Activated CD4-positive, alpha-beta T cell treated with anti-CD3 and anti-CD28 coated beads, Interleukin-2, amount 10 ng/mL, durations not matched to agents 24 days and 14 days (primary cell): ENCODE measurements around the gene PPP1R8. TPM values are rescaled to one million over a fixed set of nuclear protein-coding genes. Genes with fewer than 3 reads are reported as not detected.
"Not testable (repeated sequence)": the region's sequence is repeated elsewhere in the genome, so short reads cannot be mapped to it uniquely, and the experiment has no call there.

ENCODE experiments used
- DNase-seq: peaks from one replicate; pipeline ENCODE4 v3.0.0; 2022
- H3K27ac Mint-ChIP-seq: one replicate; pipeline ENCODE4 v1.8.0; 2022; ENCODE audit warnings: mild to moderate bottlenecking, mixed read lengths
- H3K27me3 Mint-ChIP-seq: one replicate; pipeline ENCODE4 v1.8.0; 2022; ENCODE audit warnings: mixed read lengths
- H3K36me3 Mint-ChIP-seq: one replicate; pipeline ENCODE4 v1.8.0; 2022; ENCODE audit warnings: low read depth, mild to moderate bottlenecking, mixed read lengths
- H3K4me1 Mint-ChIP-seq: one replicate; pipeline ENCODE4 v1.8.0; 2021; ENCODE audit warnings: mixed read lengths
- H3K4me3 Mint-ChIP-seq: one replicate; pipeline ENCODE4 v1.8.0; 2022; ENCODE audit warnings: mild to moderate bottlenecking, moderate library complexity, mixed read lengths
- H3K9me3 Mint-ChIP-seq: one replicate; pipeline ENCODE4 v1.8.0; 2021; ENCODE audit warnings: mixed read lengths
- intact Hi-C: fragments of 100-400 bp; cut with micrococcal nuclease; formaldehyde crosslinking; loops from one replicate; pipeline ENCODE4 v1.15.1; 2023
- total RNA-seq: library from RNA; stranded (reverse); gene quantifications from 2 replicates; pipeline ENCODE4 v1.2.3, GENCODE V29; 2022

The PPP1R8 gene
- total RNA-seq, 1 donor from 2014 or later: 80.3 TPM

DNA sequence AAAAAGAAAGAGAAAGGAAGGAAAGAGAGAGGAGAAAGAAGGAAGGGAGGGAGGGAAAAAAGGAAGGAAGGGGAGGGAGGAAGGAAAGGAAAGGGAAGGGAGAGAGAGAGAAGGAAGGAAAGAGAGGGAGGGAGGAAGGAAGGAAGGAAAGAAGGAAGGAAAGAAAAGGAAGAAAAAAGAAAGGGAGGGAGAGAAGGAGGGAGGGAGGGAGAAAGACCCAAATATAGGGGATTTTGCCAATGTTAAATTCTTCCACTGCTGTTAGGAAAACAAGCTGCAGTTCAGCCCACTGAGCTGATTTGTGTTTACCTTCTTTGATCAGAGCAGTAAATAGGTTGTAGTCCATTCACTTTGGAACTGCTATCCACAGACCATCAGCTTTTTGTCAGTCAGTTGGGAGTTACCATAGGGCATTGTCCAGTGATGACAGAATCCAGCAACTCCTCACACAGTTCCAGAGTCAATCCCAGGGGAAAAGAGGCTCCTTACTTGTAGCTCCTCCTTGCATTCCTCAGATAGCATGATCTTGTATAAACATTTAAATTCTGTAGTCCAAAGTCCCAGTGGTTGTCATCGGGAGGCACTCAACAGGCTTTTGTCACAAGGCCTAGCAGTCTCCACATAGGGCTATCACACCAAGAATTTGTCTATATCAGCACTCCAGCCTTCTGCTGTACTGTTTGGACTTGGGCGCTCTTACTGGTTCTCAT is 13.5 kb upstream of the PPP1R8 start:
- intact Hi-C loops: no loop called here
- Mint-ChIP-seq H3K27me3 (no peaks in the 10 kb centered on the region), H3K27ac (no peak overlapping the region), H3K4me1 (no peaks in the 10 kb centered on the region), H3K9me3 (no peaks in the 10 kb centered on the region), H3K36me3 (peaks cover 42% of the 10 kb centered on the region), H3K4me3 (no peak overlapping the region)
- DNase-seq: no peak

DNA sequence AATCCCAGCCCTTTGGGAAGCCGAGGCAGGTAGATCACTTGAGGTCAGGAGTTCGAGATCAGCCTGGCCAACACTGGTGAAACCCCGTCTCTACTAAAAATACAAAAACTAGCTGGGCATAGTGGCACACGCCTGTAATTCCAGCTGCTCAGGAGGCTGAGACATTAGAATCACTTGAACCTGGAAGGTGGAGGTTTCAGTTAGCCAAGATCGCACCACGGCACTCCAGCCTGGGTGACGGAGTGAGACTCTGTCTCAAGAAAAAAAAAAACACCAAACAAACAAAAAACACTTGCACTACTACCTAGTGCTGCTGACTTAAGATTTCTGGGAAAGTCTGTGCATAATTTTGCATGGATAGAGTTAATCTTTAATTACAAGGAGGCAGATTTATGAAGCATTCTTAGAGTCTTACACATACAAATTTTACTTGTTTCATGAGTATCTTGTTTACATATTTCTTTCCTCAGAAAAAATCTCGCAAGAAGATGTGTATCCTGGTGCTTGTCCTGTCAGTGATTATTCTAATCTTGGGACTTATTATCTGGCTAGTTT is 8.7 kb upstream of the PPP1R8 start:
- intact Hi-C loops: no loop called here
- Mint-ChIP-seq H3K9me3 (no peaks in the 10 kb centered on the region), H3K27me3 (no peaks in the 10 kb centered on the region), H3K36me3 (peaks cover 31% of the 10 kb centered on the region), H3K27ac (no peak overlapping the region), H3K4me3 (no peak overlapping the region), H3K4me1 (no peaks in the 10 kb centered on the region)
- no peak for DNase-seq

DNA sequence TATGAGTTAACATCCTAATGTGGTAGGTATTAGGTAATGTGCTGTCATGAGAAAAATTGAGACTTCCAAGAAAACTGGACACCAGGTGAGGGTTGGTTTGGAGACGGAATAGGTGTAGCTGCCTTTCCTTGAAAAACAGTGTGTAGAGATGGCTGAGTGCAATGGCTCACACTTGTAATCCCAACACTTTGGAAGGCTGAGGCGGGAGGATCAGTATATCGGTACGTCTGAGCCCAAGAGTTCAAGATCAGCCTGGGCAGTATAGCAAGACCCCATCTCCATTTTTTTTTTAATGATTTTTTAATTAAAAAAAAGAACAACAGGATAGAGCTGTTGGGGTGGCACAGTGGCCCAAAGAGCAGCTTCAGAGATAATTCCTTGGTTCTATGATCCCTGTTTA is 6.8 kb upstream of the PPP1R8 start:
- H3K36me3 Mint-ChIP-seq: peaks cover 24% of the 10 kb centered on the region
- intact Hi-C loops: no loop called here
- H3K4me1 Mint-ChIP-seq: no peaks in the 10 kb centered on the region

DNA sequence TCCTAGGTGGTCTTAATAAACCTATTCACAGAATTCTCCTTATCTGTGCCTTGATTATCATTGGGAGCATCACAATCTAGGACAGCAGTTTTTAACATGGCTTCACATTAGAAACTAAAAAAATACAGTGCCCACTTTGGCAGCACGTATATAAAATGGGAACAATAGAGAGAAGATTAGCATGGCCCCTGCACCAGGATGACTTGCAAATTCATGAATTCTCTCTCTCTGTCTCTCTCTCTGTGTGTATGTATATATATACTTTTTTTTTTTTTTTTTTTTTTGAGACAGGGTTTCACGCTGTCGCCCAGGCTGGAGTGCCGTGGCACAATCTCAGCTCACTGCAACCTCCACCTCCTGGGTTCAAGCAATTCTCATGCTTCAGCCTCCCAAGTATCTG is 6.2 kb upstream of the PPP1R8 start:
- intact Hi-C loops: no loop called here
- no peak for DNase-seq
- Mint-ChIP-seq H3K27me3 (no peaks in the 10 kb centered on the region), H3K9me3 (no peaks in the 10 kb centered on the region), H3K4me1 (no peaks in the 10 kb centered on the region), H3K4me3 (no peak overlapping the region), H3K27ac (peak overlapping the region; percentile 43), H3K36me3 (peaks cover 21% of the 10 kb centered on the region)

More for the DNA sequence above, 6.8 kb upstream of the PPP1R8 start:
- H3K27me3 Mint-ChIP-seq: no peaks in the 10 kb centered on the region
- no peak for DNase-seq
- H3K27ac Mint-ChIP-seq: no peak overlapping the region
- no peak overlapping the region for H3K4me3 Mint-ChIP-seq
- no peaks in the 10 kb centered on the region for H3K9me3 Mint-ChIP-seq

DNA sequence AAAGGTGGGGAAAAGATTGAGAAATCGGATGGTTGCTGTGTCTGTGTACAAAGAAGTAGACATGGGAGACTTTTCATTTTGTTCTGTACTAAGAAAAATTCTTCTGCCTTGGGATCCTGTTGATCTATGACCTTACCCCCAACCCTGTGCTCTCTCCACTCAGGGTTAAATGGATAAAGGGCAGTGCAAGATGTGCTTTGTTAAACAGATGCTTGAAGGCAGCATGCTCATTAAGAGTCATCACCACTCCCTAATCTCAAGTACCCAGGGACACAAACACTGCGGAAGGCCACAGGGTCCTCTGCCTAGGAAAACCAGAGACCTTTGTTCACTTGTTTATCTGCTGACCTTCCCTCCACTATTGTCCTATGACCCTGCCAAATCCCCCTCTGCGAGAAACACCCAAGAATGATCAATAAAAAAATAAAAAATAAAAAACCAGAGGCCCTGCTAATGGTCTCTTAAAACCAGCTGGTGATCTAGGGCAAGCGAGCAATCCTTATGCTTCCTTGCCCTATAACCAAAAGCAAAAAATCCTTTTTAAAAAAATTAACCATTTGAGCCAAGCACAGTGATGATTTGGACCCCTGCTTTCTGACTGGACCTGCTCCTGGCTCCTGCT is 1.1 kb upstream of the PPP1R8 start:
- H3K27ac Mint-ChIP-seq, DNase-seq, H3K9me3 Mint-ChIP-seq: not testable (repeated sequence)

DNA sequence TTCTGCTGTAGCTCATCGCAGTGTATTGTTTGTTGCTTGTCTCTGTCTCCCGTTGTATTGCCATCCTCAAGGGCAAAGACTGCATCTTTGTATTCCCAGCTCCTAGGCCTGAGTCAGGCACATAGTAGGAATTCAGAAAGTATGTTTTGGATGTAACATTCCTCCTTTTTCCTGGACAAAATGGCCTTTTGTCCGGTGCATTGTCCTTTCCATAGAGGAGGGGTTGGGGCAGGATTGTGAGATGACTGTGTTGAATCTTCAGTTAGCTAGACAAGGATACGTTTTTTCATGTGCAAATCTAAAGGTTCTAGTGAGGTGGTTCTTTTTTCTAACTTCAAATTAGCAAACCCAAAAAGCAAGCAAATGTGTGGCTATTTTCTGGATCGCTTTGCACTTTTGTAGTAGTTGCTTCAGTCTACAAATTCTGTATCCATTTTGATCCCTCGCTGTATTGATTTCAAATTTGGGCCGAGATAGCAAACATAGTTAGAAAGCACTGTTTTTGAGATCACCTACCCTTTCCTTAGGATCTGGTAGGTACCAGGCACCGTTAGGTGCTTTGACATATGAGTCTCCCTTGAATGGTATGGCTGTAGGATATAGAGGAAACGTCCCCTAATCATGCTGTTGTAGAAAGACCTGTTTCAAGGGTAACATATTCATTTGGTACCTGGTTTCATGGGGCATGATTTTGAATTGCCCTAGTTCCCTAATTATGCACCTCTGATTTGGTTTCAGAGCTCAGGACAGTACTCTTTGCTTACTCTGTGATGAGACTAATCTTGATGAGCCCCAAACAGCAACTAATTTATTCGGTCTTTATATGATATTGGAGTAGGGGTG is 1.2 kb downstream of the PPP1R8 start:
- no peak for DNase-seq
- Mint-ChIP-seq H3K36me3 (peaks cover 28% of the 10 kb centered on the region), H3K4me3 (peak overlapping the region; percentile 95), H3K9me3 (no peaks in the 10 kb centered on the region), H3K4me1 (peaks cover 24% of the 10 kb centered on the region), H3K27me3 (no peaks in the 10 kb centered on the region), H3K27ac (peak overlapping the region; percentile 73)
- intact Hi-C loops: loop anchor here (2.0 kb wide), 3 partner anchors 59 to 163 kb away; partner anchors contain the start of genes FAM76A and STX12

More for the DNA sequence above, 1.1 kb upstream of the PPP1R8 start:
- peak overlapping the region; percentile 95 for H3K4me3 Mint-ChIP-seq
- intact Hi-C loops, H3K27me3 Mint-ChIP-seq: not testable (repeated sequence)
- H3K4me1 Mint-ChIP-seq: peaks cover 20% of the 10 kb centered on the region
- H3K36me3 Mint-ChIP-seq: peaks cover 15% of the 10 kb centered on the region

DNA sequence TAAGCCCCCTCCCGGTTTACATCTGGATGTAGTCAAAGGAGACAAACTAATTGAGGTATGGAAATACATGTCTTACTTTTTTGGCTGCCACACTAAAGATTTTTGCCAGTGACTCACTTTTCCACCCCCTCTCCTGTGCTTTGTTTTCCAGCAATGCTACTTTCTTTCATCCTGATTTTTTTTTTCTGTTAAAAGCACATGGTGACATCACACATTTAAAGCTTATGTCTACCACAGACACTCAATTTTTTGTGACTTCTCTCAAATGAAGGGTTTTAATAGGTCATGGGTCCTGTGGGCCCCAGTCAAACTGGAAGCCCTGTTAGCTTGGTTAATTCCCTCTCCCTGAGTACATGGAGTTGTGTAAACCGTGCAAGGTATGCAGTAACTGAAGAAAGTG is 2.2 kb downstream of the PPP1R8 start:
- H3K4me3 Mint-ChIP-seq: peak overlapping the region; percentile 95

DNA sequence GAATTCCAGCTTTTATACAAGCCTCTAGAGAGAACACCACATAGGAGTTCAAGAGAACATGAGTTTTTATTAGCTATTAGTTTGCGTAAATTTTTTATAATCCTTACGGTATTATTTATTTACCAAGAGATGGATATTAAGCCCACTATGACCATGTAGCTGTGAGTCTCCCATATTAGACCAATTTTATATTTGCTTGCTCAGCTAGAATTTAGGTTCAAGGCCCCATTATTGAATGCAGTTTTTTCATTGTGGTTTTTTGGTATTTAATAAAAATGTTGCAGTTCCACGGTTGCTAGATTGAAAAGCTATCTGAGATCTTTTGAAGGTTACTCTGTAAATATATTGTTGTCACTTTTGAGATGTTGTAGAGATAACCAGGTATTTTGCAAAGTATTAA is 2.9 kb downstream of the PPP1R8 start:
- Mint-ChIP-seq H3K9me3 (no peaks in the 10 kb centered on the region), H3K4me1 (peaks cover 24% of the 10 kb centered on the region), H3K4me3 (no peak overlapping the region), H3K27me3 (no peaks in the 10 kb centered on the region), H3K36me3 (peaks cover 29% of the 10 kb centered on the region), H3K27ac (no peak overlapping the region)
- no peak for DNase-seq
- intact Hi-C loops: no loop called here

More for the DNA sequence above, 2.2 kb downstream of the PPP1R8 start:
- Mint-ChIP-seq H3K36me3 (peaks cover 29% of the 10 kb centered on the region), H3K4me1 (peaks cover 24% of the 10 kb centered on the region), H3K27me3 (no peaks in the 10 kb centered on the region), H3K27ac (peak overlapping the region; percentile 29), H3K9me3 (no peaks in the 10 kb centered on the region)
- DNase-seq: no peak
- intact Hi-C loops: no loop called here

DNA sequence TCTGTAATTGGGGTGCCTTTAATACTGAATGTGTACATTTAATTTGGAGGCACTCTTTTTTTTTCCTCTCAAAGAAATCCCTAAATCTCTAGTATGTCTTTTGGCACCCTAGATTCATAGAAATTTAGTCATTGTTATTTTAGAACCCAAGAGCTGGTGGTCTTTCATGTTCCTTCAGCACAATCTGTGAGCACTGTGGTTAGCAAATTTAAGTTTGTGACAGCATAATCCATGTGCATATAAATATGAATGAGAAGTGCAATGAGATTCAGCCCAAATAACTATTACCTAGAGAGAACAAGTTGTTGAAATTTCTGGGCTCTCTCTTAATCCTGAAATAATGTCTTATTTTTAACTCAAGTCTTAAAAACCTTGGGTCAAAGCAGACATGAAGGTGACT is 4.5 kb downstream of the PPP1R8 start:
- no peak for DNase-seq
- peaks cover 26% of the 10 kb centered on the region for H3K4me1 Mint-ChIP-seq
- no peak overlapping the region for H3K27ac Mint-ChIP-seq
- no peaks in the 10 kb centered on the region for H3K9me3 Mint-ChIP-seq
- no peak overlapping the region for H3K4me3 Mint-ChIP-seq
- intact Hi-C loops: no loop called here
- peaks cover 34% of the 10 kb centered on the region for H3K36me3 Mint-ChIP-seq
- H3K27me3 Mint-ChIP-seq: no peaks in the 10 kb centered on the region

DNA sequence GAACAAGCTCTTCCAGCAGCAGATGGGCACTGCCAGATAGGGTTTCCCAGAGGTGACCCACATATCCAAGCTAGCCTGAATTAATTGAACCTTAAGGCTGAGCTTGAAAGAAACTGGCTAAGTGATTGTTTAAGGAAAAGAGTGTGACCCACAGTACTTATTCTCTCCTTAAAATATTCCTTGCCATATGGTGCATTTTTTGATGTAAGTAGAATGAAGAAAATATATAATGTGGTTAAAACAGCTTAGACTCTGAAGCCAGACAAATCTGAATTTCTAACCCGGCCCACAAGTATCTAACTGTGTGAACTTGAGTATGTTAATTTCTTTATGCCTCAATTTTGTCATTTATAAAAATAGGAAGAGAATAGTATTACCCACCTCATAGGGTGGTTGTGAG is 4.9 kb downstream of the PPP1R8 start:
- no peak for DNase-seq
- no peaks in the 10 kb centered on the region for H3K9me3 Mint-ChIP-seq
- H3K27me3 Mint-ChIP-seq: no peaks in the 10 kb centered on the region
- intact Hi-C loops: no loop called here
- H3K36me3 Mint-ChIP-seq: peaks cover 39% of the 10 kb centered on the region
- H3K4me1 Mint-ChIP-seq: peaks cover 26% of the 10 kb centered on the region
- no peak overlapping the region for H3K4me3 Mint-ChIP-seq
- no peak overlapping the region for H3K27ac Mint-ChIP-seq

DNA sequence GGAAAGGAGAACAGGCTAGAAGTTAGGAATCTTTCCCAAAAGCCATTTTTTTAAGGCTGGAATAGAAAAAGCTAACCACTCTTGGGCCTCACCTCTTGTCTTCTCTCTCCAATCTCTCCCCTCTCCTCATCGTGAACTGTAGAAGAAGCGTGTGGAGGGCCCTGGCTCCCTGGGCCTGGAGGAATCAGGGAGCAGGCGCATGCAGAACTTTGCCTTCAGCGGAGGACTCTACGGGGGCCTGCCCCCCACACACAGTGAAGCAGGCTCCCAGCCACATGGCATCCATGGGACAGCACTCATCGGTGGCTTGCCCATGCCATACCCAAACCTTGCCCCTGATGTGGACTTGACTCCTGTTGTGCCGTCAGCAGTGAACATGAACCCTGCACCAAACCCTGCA is 19.4 kb downstream of the PPP1R8 start:
- no peak overlapping the region for H3K4me3 Mint-ChIP-seq
- no peaks in the 10 kb centered on the region for H3K4me1 Mint-ChIP-seq
- no peaks in the 10 kb centered on the region for H3K27me3 Mint-ChIP-seq
- no peak for DNase-seq
- no peak overlapping the region for H3K27ac Mint-ChIP-seq
- no peaks in the 10 kb centered on the region for H3K9me3 Mint-ChIP-seq
- peaks cover 48% of the 10 kb centered on the region for H3K36me3 Mint-ChIP-seq
- intact Hi-C loops: no loop called here

DNA sequence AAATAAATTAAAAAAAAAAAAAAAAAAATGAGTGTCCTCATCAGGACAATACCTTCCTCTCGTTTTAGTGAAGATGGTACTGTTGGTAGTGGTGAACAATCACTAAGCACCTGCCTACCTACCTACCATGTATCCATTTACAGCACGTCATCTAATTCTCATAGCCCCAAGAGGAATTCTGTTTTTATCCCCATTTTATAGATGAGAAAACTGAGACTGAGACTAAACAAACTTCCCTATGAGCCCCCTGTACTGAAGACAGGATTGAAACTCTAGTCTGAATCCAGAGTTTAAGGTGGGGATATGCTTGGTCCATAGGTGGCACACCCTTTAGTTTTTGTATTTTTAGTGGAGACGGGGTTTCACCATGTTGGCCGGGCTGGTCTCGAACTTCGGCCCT is 24.5 kb downstream of the PPP1R8 start:
- H3K4me1 Mint-ChIP-seq: peaks cover 9% of the 10 kb centered on the region
- peaks cover 17% of the 10 kb centered on the region for H3K36me3 Mint-ChIP-seq
- no peak overlapping the region for H3K4me3 Mint-ChIP-seq
- intact Hi-C loops: loop anchor here (5.0 kb wide), 1 partner anchor 102 kb away; the partner anchor contains the start of gene XKR8
- no peaks in the 10 kb centered on the region for H3K9me3 Mint-ChIP-seq
- no peak for DNase-seq
- no peak overlapping the region for H3K27ac Mint-ChIP-seq
- H3K27me3 Mint-ChIP-seq: no peaks in the 10 kb centered on the region

DNA sequence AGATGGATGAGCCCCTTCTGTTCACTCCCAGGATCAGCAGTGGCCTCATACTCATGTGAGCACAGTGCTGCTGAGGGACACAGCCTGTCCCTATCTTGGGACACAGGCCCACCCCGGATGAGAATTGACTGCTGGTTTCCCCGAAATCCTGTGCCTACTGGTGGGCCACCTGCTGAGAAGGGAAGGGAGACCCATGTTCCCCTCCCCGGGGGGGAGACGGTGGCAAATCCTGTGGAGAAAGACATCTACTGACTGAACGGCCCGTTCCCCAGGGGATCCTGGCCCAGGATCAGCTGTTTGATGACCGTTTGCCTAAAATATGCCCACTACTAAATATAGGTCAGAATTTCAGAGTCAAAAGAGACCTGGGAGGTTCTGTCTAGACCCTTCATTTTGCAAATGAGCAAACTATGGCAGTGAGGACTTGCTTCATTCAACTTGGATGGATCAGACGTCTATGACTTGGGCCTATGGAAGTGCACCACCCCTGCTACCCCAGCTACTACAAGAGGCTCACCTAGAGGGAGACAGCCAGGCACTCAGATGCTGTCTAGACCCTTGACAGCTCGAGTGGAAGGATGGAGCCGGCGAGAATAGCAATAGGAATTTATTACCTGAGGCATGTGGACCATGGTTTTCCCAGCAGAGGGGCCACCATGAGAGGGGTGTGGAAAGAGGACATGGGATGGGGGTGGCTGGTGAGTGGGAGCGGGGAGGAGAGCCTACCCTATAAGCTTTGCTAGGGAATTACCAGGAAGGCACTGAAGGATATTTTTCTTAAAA is 26.2 kb downstream of the PPP1R8 start:
- Mint-ChIP-seq H3K27me3 (no peaks in the 10 kb centered on the region), H3K4me3 (no peak overlapping the region), H3K4me1 (peaks cover 9% of the 10 kb centered on the region), H3K36me3 (peaks cover 3% of the 10 kb centered on the region), H3K9me3 (no peaks in the 10 kb centered on the region), H3K27ac (no peak overlapping the region)
- DNase-seq: no peak
- intact Hi-C loops: loop anchor here (5.0 kb wide), 1 partner anchor 101 kb away; the partner anchor contains the start of gene XKR8
